ENCODE data around the gene MAL.

MAL gene

DNA sequence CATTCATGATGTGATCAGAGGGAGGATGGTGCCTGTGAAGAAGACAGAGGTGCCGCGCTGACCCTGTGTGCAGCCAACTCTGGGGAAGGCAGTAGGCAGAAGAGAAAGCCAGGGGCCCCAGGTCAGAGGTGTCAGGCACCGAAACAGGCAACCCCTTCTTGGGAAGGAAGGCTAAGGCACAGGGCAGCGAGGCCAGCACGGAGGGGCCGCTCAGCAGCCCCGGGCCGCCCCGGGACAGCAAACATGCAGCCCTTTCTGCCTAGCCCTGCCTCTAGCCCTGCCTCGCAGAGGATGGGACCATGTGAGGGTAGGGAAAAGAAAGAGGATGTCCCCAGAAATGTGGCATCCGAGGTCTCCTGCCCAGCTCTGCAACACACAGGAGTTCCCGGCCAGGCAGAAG lies 7.7 kb upstream of the MAL start:
- TF ChIP-seq, protein P1, sequence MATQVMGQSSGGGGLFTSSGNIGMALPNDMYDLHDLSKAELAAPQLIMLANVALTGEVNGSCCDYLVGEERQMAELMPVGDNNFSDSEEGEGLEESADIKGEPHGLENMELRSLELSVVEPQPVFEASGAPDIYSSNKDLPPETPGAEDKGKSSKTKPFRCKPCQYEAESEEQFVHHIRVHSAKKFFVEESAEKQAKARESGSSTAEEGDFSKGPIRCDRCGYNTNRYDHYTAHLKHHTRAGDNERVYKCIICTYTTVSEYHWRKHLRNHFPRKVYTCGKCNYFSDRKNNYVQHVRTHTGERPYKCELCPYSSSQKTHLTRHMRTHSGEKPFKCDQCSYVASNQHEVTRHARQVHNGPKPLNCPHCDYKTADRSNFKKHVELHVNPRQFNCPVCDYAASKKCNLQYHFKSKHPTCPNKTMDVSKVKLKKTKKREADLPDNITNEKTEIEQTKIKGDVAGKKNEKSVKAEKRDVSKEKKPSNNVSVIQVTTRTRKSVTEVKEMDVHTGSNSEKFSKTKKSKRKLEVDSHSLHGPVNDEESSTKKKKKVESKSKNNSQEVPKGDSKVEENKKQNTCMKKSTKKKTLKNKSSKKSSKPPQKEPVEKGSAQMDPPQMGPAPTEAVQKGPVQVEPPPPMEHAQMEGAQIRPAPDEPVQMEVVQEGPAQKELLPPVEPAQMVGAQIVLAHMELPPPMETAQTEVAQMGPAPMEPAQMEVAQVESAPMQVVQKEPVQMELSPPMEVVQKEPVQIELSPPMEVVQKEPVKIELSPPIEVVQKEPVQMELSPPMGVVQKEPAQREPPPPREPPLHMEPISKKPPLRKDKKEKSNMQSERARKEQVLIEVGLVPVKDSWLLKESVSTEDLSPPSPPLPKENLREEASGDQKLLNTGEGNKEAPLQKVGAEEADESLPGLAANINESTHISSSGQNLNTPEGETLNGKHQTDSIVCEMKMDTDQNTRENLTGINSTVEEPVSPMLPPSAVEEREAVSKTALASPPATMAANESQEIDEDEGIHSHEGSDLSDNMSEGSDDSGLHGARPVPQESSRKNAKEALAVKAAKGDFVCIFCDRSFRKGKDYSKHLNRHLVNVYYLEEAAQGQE (IDR thresholded peaks at IDR 0.05; ENCODE audit: insufficient replicate concordance, low read depth) = no peak
- TF ChIP-seq GABPA (IDR thresholded peaks at IDR 0.05; ENCODE audit: low read depth) (no peak), SPI1 (IDR thresholded peaks at IDR 0.05; ENCODE audit: borderline replicate concordance, low read depth) (no peak), POLR2AphosphoS5 (IDR thresholded peaks at IDR 0.05; ENCODE audit: low read depth) (no peak)
- TF ChIP-seq, protein P2, sequence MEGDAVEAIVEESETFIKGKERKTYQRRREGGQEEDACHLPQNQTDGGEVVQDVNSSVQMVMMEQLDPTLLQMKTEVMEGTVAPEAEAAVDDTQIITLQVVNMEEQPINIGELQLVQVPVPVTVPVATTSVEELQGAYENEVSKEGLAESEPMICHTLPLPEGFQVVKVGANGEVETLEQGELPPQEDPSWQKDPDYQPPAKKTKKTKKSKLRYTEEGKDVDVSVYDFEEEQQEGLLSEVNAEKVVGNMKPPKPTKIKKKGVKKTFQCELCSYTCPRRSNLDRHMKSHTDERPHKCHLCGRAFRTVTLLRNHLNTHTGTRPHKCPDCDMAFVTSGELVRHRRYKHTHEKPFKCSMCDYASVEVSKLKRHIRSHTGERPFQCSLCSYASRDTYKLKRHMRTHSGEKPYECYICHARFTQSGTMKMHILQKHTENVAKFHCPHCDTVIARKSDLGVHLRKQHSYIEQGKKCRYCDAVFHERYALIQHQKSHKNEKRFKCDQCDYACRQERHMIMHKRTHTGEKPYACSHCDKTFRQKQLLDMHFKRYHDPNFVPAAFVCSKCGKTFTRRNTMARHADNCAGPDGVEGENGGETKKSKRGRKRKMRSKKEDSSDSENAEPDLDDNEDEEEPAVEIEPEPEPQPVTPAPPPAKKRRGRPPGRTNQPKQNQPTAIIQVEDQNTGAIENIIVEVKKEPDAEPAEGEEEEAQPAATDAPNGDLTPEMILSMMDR (IDR thresholded peaks at IDR 0.05; ENCODE audit: insufficient read depth, low read length) = no peak
- Histone ChIP-seq H3K27me3 (ENCODE audit: insufficient read depth, poor library complexity, severe bottlenecking) (no peaks in the 10 kb centered on the region), H3K27ac (replicated peaks) (no peak overlapping the region), H3K4me3 (replicated peaks; ENCODE audit: insufficient read depth, low read length) (no peak overlapping the region)
- no peak for DNase-seq (ENCODE audit: low read depth in 1 of 2, low spot score in 1 of 2)

DNA sequence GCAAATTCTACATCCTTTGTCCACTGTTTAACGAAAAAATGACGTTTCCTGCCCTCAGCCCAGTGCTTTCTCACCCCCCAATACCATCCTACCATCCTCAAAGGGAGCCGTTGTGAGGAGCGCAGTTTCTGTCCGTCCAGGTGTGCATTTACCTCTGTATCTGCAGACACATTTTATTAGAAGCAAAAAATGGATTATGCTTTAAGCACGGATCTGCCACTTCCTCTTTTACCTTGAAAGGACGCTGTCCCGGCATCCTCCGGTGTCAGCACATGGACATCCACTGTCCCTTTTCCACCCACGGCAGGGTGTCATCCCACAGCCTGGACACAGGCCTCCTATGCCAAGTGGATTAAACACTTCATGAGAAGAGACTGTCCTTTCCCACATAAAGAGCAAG lies 7.2 kb upstream of the MAL start:
- H3K4me3 ChIP-seq (replicated peaks; ENCODE audit: insufficient read depth, low read length) = no peak overlapping the region
- H3K27ac ChIP-seq (replicated peaks) = no peak overlapping the region
- DNase-seq (ENCODE audit: low read depth in 1 of 2, low spot score in 1 of 2) = no peak
- H3K27me3 ChIP-seq (ENCODE audit: insufficient read depth, poor library complexity, severe bottlenecking) = no peaks in the 10 kb centered on the region
- TF ChIP-seq SPI1 (IDR thresholded peaks at IDR 0.05; ENCODE audit: borderline replicate concordance, low read depth) = peak; percentile 88
- TF ChIP-seq, protein P1 (IDR thresholded peaks at IDR 0.05; ENCODE audit: insufficient replicate concordance, low read depth) = no peak

DNA sequence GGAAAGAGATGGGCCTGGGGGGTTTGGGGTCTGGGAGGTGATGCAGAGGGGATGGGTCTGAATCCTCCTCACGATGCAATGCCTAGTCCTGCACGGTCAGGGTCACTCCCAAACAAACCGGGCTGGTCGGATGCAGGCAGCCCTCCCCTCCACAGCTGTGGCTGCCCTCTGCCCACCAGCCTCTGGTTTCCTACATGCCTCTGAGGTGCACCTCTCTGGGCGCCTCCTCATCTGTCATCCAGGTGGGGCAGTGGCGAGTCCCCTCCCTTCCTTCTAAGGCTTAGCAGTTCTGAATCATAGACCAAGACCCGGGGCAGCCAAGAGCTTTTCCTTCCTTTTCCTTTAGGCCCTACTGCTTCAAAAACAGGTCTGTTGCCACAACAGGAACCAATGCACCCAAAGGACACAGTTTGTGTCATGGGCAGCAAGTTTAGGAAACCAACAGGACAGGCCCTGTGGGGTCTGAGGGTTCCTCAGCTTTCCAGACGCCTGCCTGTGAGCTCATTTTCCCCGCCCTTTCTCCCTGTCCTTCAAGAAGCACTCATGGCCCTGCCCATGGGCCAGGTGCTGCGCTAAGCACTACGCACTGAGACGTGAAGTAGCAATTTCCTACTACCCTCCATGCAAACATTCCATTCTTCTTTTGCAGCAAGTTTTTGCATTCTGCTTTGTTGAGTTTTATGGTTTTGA lies 6.5 kb upstream of the MAL start:
- H3K27ac ChIP-seq (replicated peaks) = no peak overlapping the region
- DNase-seq (ENCODE audit: low read depth in 1 of 2, low spot score in 1 of 2) = no peak
- TF ChIP-seq, protein P2 (IDR thresholded peaks at IDR 0.05; ENCODE audit: insufficient read depth, low read length) = no peak
- TF ChIP-seq, protein P1 (IDR thresholded peaks at IDR 0.05; ENCODE audit: insufficient replicate concordance, low read depth) = no peak
- no peak for TF ChIP-seq GABPA (IDR thresholded peaks at IDR 0.05; ENCODE audit: low read depth)
- no peak overlapping the region for H3K4me3 ChIP-seq (replicated peaks; ENCODE audit: insufficient read depth, low read length)
- peaks cover 7% of the 10 kb centered on the region for H3K27me3 ChIP-seq (ENCODE audit: insufficient read depth, poor library complexity, severe bottlenecking)

Data from HL-60 (cell line).